Ramos (cell line): Measurements from ENCODE around the gene KCNIP4.

Source experiments
- in situ Hi-C: fragments of 300-500 bp; cut with MboI; formaldehyde crosslinking; loops from one replicate; pipeline ENCODE4 v1.14.3; 2022; ENCODE audit warnings: low sequenced_read_pairs; ENCODE audit not compliant: unreplicated experiment

KCNIP4 gene

GRCh38 chr4:21517126-21517859, 431.3 kb downstream of the KCNIP4 start:
- in situ Hi-C loops = loop anchor here (25.0 kb wide), 1 partner anchor 245 kb away; no protein-coding TSS in a partner anchor

GRCh38 chr4:21514022-21514694, 434.4 kb downstream of the KCNIP4 start:
- in situ Hi-C loops = loop anchor here (25.0 kb wide), 1 partner anchor 248 kb away; no protein-coding TSS in a partner anchor

- in situ Hi-C loops = loop anchor here (25.0 kb wide), 1 partner anchor 250 kb away; no protein-coding TSS in a partner anchor
Observed at GRCh38 chr4:21512353-21512752, 436.2 kb downstream of the KCNIP4 start.

GRCh38 chr4:21507439-21507838, 441.1 kb downstream of the KCNIP4 start:
- in situ Hi-C loops = loop anchor here (25.0 kb wide), 1 partner anchor 255 kb away; no protein-coding TSS in a partner anchor

- in situ Hi-C loops = no loop called here
Observed at GRCh38 chr4:21490682-21491081, 457.9 kb downstream of the KCNIP4 start.

- in situ Hi-C loops = no loop called here
Observed at GRCh38 chr4:21476757-21477156, 471.8 kb downstream of the KCNIP4 start.

GRCh38 chr4:21474195-21474594, 474.4 kb downstream of the KCNIP4 start:
- in situ Hi-C loops = no loop called here

GRCh38 chr4:21470535-21470934, 478.0 kb downstream of the KCNIP4 start:
- in situ Hi-C loops = no loop called here

GRCh38 chr4:21469438-21470300, 478.9 kb downstream of the KCNIP4 start:
- in situ Hi-C loops = no loop called here

GRCh38 chr4:21467551-21467950, 481.0 kb downstream of the KCNIP4 start:
- in situ Hi-C loops = no loop called here

- in situ Hi-C loops = no loop called here
Observed at GRCh38 chr4:21457086-21457840, 491.3 kb downstream of the KCNIP4 start.

GRCh38 chr4:21454831-21455230, 493.7 kb downstream of the KCNIP4 start:
- in situ Hi-C loops = no loop called here

- in situ Hi-C loops = no loop called here
Observed at GRCh38 chr4:21454201-21454600, 494.4 kb downstream of the KCNIP4 start.

GRCh38 chr4:21452931-21453330, 495.6 kb downstream of the KCNIP4 start:
- in situ Hi-C loops = no loop called here

GRCh38 chr4:21451032-21451431, 497.5 kb downstream of the KCNIP4 start:
- in situ Hi-C loops = no loop called here

GRCh38 chr4:21450331-21450730, 498.2 kb downstream of the KCNIP4 start:
- in situ Hi-C loops = no loop called here

GRCh38 chr4:21447301-21448054, 501.1 kb downstream of the KCNIP4 start:
- in situ Hi-C loops = no loop called here

GRCh38 chr4:21420166-21420565, 528.4 kb downstream of the KCNIP4 start:
- in situ Hi-C loops = no loop called here

GRCh38 chr4:21415728-21416127, 532.8 kb downstream of the KCNIP4 start:
- in situ Hi-C loops = no loop called here
